MM.1S (cell line): ENCODE measurements around the gene LDLRAD4.

ENCODE experiments used
- EZH2 ChIP-seq: fragments of 300-600 bp; sonication (generic); optimal IDR thresholded peaks from 2 replicates; pipeline ENCODE3; 2017; ENCODE audit warnings: low read depth, mild to moderate bottlenecking, antibody characterized with exemption, low read length, mixed read lengths
- EZH2phosphoT487 ChIP-seq: fragments of 300-600 bp; sonication (generic); IDR thresholded peaks from 2 replicates; pipeline ENCODE4 v1.6.1; 2018; ENCODE audit warnings: antibody characterized with exemption, low read length
- TF ChIP-seq, protein P1 (sequence below): fragments of 300-600 bp; sonication (generic); IDR thresholded peaks from 2 replicates; pipeline ENCODE4 v1.5.1; 2016; ENCODE audit warnings: antibody characterized with exemption, low read length, mixed read lengths

- TF ChIP-seq, protein P1, sequence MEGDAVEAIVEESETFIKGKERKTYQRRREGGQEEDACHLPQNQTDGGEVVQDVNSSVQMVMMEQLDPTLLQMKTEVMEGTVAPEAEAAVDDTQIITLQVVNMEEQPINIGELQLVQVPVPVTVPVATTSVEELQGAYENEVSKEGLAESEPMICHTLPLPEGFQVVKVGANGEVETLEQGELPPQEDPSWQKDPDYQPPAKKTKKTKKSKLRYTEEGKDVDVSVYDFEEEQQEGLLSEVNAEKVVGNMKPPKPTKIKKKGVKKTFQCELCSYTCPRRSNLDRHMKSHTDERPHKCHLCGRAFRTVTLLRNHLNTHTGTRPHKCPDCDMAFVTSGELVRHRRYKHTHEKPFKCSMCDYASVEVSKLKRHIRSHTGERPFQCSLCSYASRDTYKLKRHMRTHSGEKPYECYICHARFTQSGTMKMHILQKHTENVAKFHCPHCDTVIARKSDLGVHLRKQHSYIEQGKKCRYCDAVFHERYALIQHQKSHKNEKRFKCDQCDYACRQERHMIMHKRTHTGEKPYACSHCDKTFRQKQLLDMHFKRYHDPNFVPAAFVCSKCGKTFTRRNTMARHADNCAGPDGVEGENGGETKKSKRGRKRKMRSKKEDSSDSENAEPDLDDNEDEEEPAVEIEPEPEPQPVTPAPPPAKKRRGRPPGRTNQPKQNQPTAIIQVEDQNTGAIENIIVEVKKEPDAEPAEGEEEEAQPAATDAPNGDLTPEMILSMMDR = no peak
- TF ChIP-seq EZH2 (no peak), EZH2phosphoT487 (no peak)
These were observed 197.2 kb downstream of the LDLRAD4 start for GRCh38 chr18:13415736-13416135.
